ENCODE results near the gene MYL3.
A peak's percentile ranks its signal among the peaks of the same experiment; 100 is the strongest.
"Not testable (repeated sequence)": the region's sequence is repeated elsewhere in the genome, so short reads cannot be mapped to it uniquely, and the experiment has no call there.

MYL3 gene

GRCh38 chr3:46863261-46863782, at the start of gene MYL3:
TSS of gene MYL3 (minus strand) at chr3:46863444. CDS start at chr3:46863390, 54 bp downstream.
- H3K27ac ChIP-seq, result no peak within 1 kb of the TSS
- no peak for TF ChIP-seq ZFX (IDR thresholded peaks at IDR 0.05)
- no peak for TF ChIP-seq CTCF (conservative IDR thresholded peaks at IDR 0.05)

GRCh38 chr3:46912986-46913385, 49.7 kb upstream of the MYL3 start:
- no peak overlapping the region for H3K27ac ChIP-seq
- no peak for TF ChIP-seq ZFX (IDR thresholded peaks at IDR 0.05)
- no peak for TF ChIP-seq CTCF (conservative IDR thresholded peaks at IDR 0.05)

GRCh38 chr3:46910914-46911313, 47.7 kb upstream of the MYL3 start:
- H3K27ac ChIP-seq, result not testable (repeated sequence)

- TF ChIP-seq ZFX (IDR thresholded peaks at IDR 0.05), result no peak
- TF ChIP-seq CTCF (conservative IDR thresholded peaks at IDR 0.05), result no peak
- no peak overlapping the region for H3K27ac ChIP-seq
Observed at GRCh38 chr3:46910166-46910760, 47.0 kb upstream of the MYL3 start.

- peak; percentile 85 for TF ChIP-seq CTCF (conservative IDR thresholded peaks at IDR 0.05)
- no peak for TF ChIP-seq ZFX (IDR thresholded peaks at IDR 0.05)
- H3K27ac ChIP-seq, result no peak overlapping the region
Observed at GRCh38 chr3:46909535-46910161, 46.4 kb upstream of the MYL3 start.

GRCh38 chr3:46908986-46909534, 45.8 kb upstream of the MYL3 start:
- TF ChIP-seq ZFX (IDR thresholded peaks at IDR 0.05) (no peak), CTCF (conservative IDR thresholded peaks at IDR 0.05) (no peak)
- H3K27ac ChIP-seq, result no peak overlapping the region

- no peak for TF ChIP-seq ZFX (IDR thresholded peaks at IDR 0.05)
- no peak for TF ChIP-seq CTCF (conservative IDR thresholded peaks at IDR 0.05)
- H3K27ac ChIP-seq, result no peak overlapping the region
Observed at GRCh38 chr3:46908294-46908985, 45.2 kb upstream of the MYL3 start.
